Lung (tissue), 12 donors: ENCODE measurements around the gene HS1BP3. TPM values are rescaled to one million over a fixed set of nuclear protein-coding genes. Genes with fewer than 3 reads are reported as not detected.

ENCODE experiments used
- ATAC-seq: fragments of 200-7000 bp; cut with Tn5 transposase; one replicate; pipeline ENCODE4 v1.9.1; 2020; ENCODE audit warnings: moderate number of reproducible peaks; ENCODE audit not compliant: insufficient read depth, low FRiP score
- DNase-seq, 3 donors: peaks; one replicate each; pipeline ENCODE4 v3.0.0-alpha.2; 2013 to 2017
- H3K27ac ChIP-seq, 2 donors: one replicate each; pipeline ENCODE4 v1.5.1; 2013; ENCODE audit warnings: mild to moderate bottlenecking in 2 of 2, moderate library complexity in 2 of 2, control low read depth in 1 of 2, inconsistent platforms in 1 of 2, low read depth in 1 of 2, low read length in 1 of 2
- H3K27me3 ChIP-seq, 3 donors: one replicate each; pipeline ENCODE4 v1.5.1; 2013; ENCODE audit warnings: low read length in 2 of 3; ENCODE audit not compliant: control insufficient read depth in 3 of 3, insufficient read depth in 3 of 3
- H3K36me3 ChIP-seq, 4 donors: one replicate each; pipeline ENCODE4 v1.5.1; 2013; ENCODE audit warnings: low read length in 4 of 4, mild to moderate bottlenecking in 1 of 4, moderate library complexity in 1 of 4; ENCODE audit not compliant: control insufficient read depth in 4 of 4, insufficient read depth in 4 of 4
- H3K4me1 ChIP-seq, 5 donors: one replicate each; pipeline ENCODE4 v1.5.1; 2013; ENCODE audit warnings: low read length in 5 of 5, mild to moderate bottlenecking in 2 of 5, moderate library complexity in 1 of 5; ENCODE audit not compliant: control insufficient read depth in 5 of 5, insufficient read depth in 5 of 5
- H3K4me3 ChIP-seq: one replicate; pipeline ENCODE4 v1.5.1; 2013; ENCODE audit warnings: mild to moderate bottlenecking, control low read depth, moderate library complexity
- H3K9ac ChIP-seq, 2 donors: one replicate each; pipeline ENCODE4 v1.5.1; 2013; ENCODE audit warnings: low read length in 2 of 2, control low read depth in 1 of 2; ENCODE audit not compliant: insufficient read depth in 1 of 2
- H3K9me3 ChIP-seq, 4 donors: one replicate each; pipeline ENCODE4 v1.5.1; 2013; ENCODE audit warnings: low read length in 3 of 4, mild to moderate bottlenecking in 1 of 4, moderate library complexity in 1 of 4; ENCODE audit not compliant: control insufficient read depth in 4 of 4, insufficient read depth in 3 of 4
- CTCF ChIP-seq: IDR thresholded peaks from 2 replicates; pipeline ENCODE4 v1.5.1; 2012; ENCODE audit warnings: mild to moderate bottlenecking; ENCODE audit errors: control extremely low read depth, extremely low read depth
- WGBS, 2 donors: extraction: QIAGEN DNeasy Blood & Tissue Kit; methylation state at CpG; one replicate each; pipeline ENCODE4 v1.1.7; 2013; 5-methylcytosine and 5-hydroxymethylcytosine counted together
- polyA plus RNA-seq, 2 donors: library from polyadenylated mRNA; stranded (reverse); fragments of 200-250 nt; gene quantifications; one replicate each; pipeline ENCODE4 v1.2.1, GENCODE V29; 2013
- total RNA-seq, 2 donors: library from RNA; depleted of rRNA in 1 of 2; stranded (reverse); fragments of >200 nt in 1 of 2; gene quantifications; one replicate each; pipeline ENCODE4 v1.2.1, GENCODE V29; 2014 to 2021
- donor health status: control.
- donor health status: control.
- donor health status: Bipolar disorder and iron deficiency.
- donor health status: healthy.
- donor health status: DM: yes; HTN: yes; CAD: no.

The HS1BP3 gene
- total and polyA plus RNA-seq, 4 donors, result 25.4 to 41.4 (median 33.4) TPM

DNA sequence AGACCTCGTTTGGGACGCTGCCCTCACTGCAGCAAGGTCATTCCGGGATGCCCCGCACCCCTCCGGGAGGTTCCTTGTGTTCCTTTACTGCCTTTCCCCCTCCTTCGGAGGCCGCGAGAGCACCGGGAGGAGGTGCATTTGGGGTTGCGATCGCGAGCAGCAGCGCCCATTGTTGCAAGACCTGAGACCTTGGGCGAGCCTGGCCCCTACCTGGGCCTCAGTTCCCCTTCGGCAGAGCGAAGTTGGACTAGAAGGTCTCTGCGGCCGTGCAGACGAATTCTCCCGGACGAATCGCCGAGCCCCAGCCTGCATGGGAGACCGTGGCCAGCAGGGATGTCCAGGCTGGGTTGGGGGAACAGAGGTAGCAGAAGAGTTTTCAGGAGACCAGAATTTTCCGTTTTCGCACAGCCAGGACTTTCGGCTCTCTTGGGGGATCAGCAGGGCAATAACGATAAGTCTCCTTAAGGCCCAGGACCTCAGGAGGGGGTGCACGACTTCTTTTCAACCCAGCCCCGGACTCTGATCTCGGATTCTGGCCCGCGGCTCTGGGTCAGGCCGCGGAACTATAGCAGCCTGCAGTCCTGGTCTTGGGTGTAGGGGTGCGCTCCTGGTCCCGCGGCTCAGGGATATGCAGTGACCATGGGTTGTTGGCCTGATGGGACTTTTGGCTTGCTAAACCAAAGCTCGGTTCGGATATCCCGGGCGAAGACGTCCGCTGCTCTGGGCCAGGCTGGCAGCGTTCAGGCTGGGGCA lies 18.8 kb upstream of the HS1BP3 start:
- Histone ChIP-seq H3K4me1 (peaks cover 0 to 20% (median 10%) of the 10 kb centered on the region in 5 donors), H3K9me3 (peaks cover 0 to 2% (median 0%) of the 10 kb centered on the region in 4 donors), H3K27ac (no peak overlapping the region), H3K4me3 (no peak overlapping the region), H3K27me3 (peaks cover 0 to 86% (median 83%) of the 10 kb centered on the region in 3 donors), H3K9ac (no peak overlapping the region), H3K36me3 (no peaks in the 10 kb centered on the region)
- WGBS, 2 donors, result 44 to 45% methylated on average over 41 to 45 of the region's 45 CpGs
- DNase-seq, result no peak
- TF ChIP-seq CTCF, result no peak
- ATAC-seq, result no peak

DNA sequence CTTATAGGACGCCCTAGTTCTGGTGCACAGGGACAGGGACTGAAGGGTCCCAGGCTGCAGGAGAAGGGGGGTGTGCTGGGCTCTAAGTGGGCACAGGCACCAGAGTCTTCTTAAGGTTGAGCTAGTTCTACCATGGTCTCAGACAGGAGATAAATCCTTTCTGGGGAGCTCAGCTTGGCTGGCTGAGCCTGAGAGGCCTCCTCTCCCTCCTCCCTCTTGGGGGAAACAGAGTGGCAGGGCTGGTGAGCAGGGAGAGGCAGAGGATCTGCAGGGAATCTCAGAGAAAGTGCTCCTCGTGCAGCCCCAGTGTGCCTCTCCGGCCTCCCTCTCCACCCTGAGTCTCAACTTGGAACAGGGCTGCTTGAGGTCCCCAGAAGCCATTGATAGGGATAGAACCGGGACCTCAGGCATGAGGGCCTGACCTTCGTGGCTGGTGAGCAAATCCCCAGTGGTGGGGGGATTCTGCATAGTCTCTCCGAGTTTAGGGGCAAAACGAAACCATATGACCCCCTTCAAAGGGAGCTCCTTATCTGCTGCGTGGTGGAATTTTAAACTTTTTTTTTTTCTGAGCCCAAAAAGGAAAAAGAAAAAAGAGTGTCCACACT lies 18.1 kb upstream of the HS1BP3 start:
- no peak for ATAC-seq
- WGBS, 2 donors, result 69 to 71% methylated on average over 8 of the region's 8 CpGs
- peaks cover 0 to 20% (median 10%) of the 10 kb centered on the region in 5 donors for H3K4me1 ChIP-seq
- peaks cover 0 to 2% (median 0%) of the 10 kb centered on the region in 4 donors for H3K9me3 ChIP-seq
- TF ChIP-seq CTCF, result no peak
- no peak overlapping the region for H3K9ac ChIP-seq
- H3K27me3 ChIP-seq, result peaks cover 0 to 86% (median 83%) of the 10 kb centered on the region in 3 donors
- DNase-seq, result no peak
- no peaks in the 10 kb centered on the region for H3K36me3 ChIP-seq
- H3K4me3 ChIP-seq, result no peak overlapping the region
- H3K27ac ChIP-seq, result no peak overlapping the region

DNA sequence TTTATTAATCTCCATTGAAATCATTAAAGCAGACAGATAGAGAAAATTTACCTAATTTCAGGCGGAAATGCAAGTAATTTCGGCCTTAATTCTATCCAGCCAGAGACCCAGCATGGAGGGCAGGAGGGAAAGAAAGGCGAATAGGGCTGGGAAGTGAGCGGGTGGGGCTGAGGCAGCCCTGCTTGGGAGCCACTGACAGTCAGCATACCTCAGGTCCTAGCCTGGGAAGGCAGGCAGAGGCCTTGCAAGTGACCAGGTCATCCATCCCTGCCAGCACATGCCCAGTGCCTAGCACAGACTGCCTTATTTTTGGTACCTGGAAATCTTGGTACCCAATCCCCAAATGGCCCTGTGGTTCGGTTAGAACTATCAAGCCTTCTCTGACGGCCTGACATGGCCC lies 17.6 kb upstream of the HS1BP3 start:
- H3K27ac ChIP-seq, result no peak overlapping the region
- 94 to 97% methylated on average over 6 of the region's 6 CpGs for WGBS, 2 donors
- no peak overlapping the region for H3K4me3 ChIP-seq
- ATAC-seq (no peak), DNase-seq (no peak)
- H3K36me3 ChIP-seq, result no peaks in the 10 kb centered on the region
- peaks cover 0 to 20% (median 10%) of the 10 kb centered on the region in 5 donors for H3K4me1 ChIP-seq
- H3K27me3 ChIP-seq, result peaks cover 0 to 86% (median 83%) of the 10 kb centered on the region in 3 donors
- TF ChIP-seq CTCF, result no peak
- no peak overlapping the region for H3K9ac ChIP-seq
- peaks cover 0 to 2% (median 0%) of the 10 kb centered on the region in 4 donors for H3K9me3 ChIP-seq
